ENCODE results near the gene CNKSR3.

Gene CNKSR3

GRCh38 chr6:154345811-154346210 is 164.7 kb downstream of the CNKSR3 start:
- H3K9me3 ChIP-seq (ENCODE audit: control insufficient read depth, insufficient read depth, low read length) = no peaks in the 10 kb centered on the region
- no peak overlapping the region for H3K9ac ChIP-seq (ENCODE audit: low read depth, low read length)
- no peak overlapping the region for H3K4me3 ChIP-seq (ENCODE audit: low read depth, low read length)
- no peaks in the 10 kb centered on the region for H3K36me3 ChIP-seq (ENCODE audit: control insufficient read depth, insufficient read depth, low read length)
- peaks cover 25% of the 10 kb centered on the region for H3K4me1 ChIP-seq (ENCODE audit: control insufficient read depth, insufficient read depth, low read length)
- no peaks in the 10 kb centered on the region for H3K27me3 ChIP-seq (ENCODE audit: control insufficient read depth, insufficient read depth, low read length)

GRCh38 chr6:154343473-154344308 is 166.8 kb downstream of the CNKSR3 start:
- Histone ChIP-seq H3K9me3 (ENCODE audit: control insufficient read depth, insufficient read depth, low read length) (no peaks in the 10 kb centered on the region), H3K4me3 (ENCODE audit: low read depth, low read length) (peak overlapping the region; percentile 35), H3K36me3 (ENCODE audit: control insufficient read depth, insufficient read depth, low read length) (no peaks in the 10 kb centered on the region), H3K4me1 (ENCODE audit: control insufficient read depth, insufficient read depth, low read length) (peaks cover 25% of the 10 kb centered on the region), H3K27me3 (ENCODE audit: control insufficient read depth, insufficient read depth, low read length) (no peaks in the 10 kb centered on the region), H3K9ac (ENCODE audit: low read depth, low read length) (peak overlapping the region; percentile 47)

DNA sequence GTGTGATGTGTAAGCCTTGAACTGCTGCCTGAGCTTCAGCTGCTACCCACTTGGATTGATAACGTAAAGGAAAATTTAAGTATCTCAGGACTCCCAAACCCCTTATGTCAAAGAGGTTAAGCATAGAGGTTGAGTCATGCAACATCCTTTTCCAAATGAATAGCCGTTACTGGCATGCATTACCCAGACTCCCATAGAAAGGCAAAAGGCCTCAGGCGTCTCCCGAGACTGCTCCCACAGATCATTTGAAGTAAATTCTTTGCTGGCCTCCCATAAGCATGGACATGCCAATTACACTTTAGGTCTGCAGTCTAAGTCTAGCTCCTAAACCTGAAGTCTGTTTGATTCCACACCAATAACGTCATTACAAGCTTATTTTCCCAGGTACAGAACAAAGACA is 168.6 kb downstream of the CNKSR3 start:
- Histone ChIP-seq H3K9me3 (ENCODE audit: control insufficient read depth, insufficient read depth, low read length) (no peaks in the 10 kb centered on the region), H3K9ac (ENCODE audit: low read depth, low read length) (no peak overlapping the region), H3K36me3 (ENCODE audit: control insufficient read depth, insufficient read depth, low read length) (no peaks in the 10 kb centered on the region), H3K4me1 (ENCODE audit: control insufficient read depth, insufficient read depth, low read length) (peaks cover 25% of the 10 kb centered on the region), H3K27me3 (ENCODE audit: control insufficient read depth, insufficient read depth, low read length) (no peaks in the 10 kb centered on the region), H3K4me3 (ENCODE audit: low read depth, low read length) (no peak overlapping the region)

GRCh38 chr6:154341336-154341735 is 169.1 kb downstream of the CNKSR3 start:
- H3K36me3 ChIP-seq (ENCODE audit: control insufficient read depth, insufficient read depth, low read length) = no peaks in the 10 kb centered on the region
- H3K9ac ChIP-seq (ENCODE audit: low read depth, low read length) = no peak overlapping the region
- H3K27me3 ChIP-seq (ENCODE audit: control insufficient read depth, insufficient read depth, low read length) = no peaks in the 10 kb centered on the region
- H3K4me1 ChIP-seq (ENCODE audit: control insufficient read depth, insufficient read depth, low read length) = peaks cover 25% of the 10 kb centered on the region
- H3K4me3 ChIP-seq (ENCODE audit: low read depth, low read length) = no peak overlapping the region
- H3K9me3 ChIP-seq (ENCODE audit: control insufficient read depth, insufficient read depth, low read length) = no peaks in the 10 kb centered on the region

Data from iPS-15b (cell line).